Measurements from ENCODE around the gene BAIAP2L1. TPM values are rescaled to one million over a fixed set of nuclear protein-coding genes. Genes with fewer than 3 reads are reported as not detected.

The BAIAP2L1 gene
- polyA plus RNA-seq, 1 donor (not counting 4 experiments of a cell fraction or from before 2014, with no cell fraction given): 41.7 TPM

GRCh38 chr7:98374285-98374680 lies 26.6 kb downstream of the BAIAP2L1 start:
- Histone ChIP-seq H3K27ac (ENCODE audit: control insufficient read depth, insufficient read depth, low read length) (no peak overlapping the region), H3K27me3 (ENCODE audit: control insufficient read depth, extremely low read depth, insufficient read depth, low read length) (no peaks in the 10 kb centered on the region), H2AFZ (ENCODE audit: control insufficient read depth, low read length) (no peak overlapping the region), H3K4me1 (ENCODE audit: control insufficient read depth, extremely low read depth, insufficient read depth, low read length) (peaks cover 28% of the 10 kb centered on the region), H3K9me3 (ENCODE audit: control insufficient read depth, low read depth, low read length) (no peaks in the 10 kb centered on the region), H3K9ac (ENCODE audit: control insufficient read depth, extremely low read depth, insufficient read depth, low read length) (no peak overlapping the region), H3K36me3 (ENCODE audit: control insufficient read depth in 2 of 2, extremely low read depth in 1 of 2, insufficient read depth in 2 of 2, low read length in 2 of 2) (peaks cover 1 to 3% of the 10 kb centered on the region in 2 experiments), H4K20me1 (ENCODE audit: control insufficient read depth, extremely low read depth, insufficient read depth, low read length) (peaks cover 4% of the 10 kb centered on the region), H3K4me2 (ENCODE audit: control insufficient read depth, extremely low read depth, insufficient read depth, low read depth, low read length) (no peak overlapping the region), H3K79me2 (ENCODE audit: control insufficient read depth, insufficient read depth, low read length) (peaks cover 73% of the 10 kb centered on the region), H3K9me1 (ENCODE audit: control insufficient read depth, extremely low read depth, insufficient read depth, low read length) (no peaks in the 10 kb centered on the region), H3K4me3 (ENCODE audit: control insufficient read depth in 2 of 3, extremely low read depth in 1 of 3, insufficient read depth in 2 of 3, low read depth in 1 of 3, low read length in 3 of 3) (no peak overlapping the region)
- TF ChIP-seq CTCF (optimal IDR thresholded peaks at IDR 0.05 in 1 of 3, IDR thresholded peaks at IDR 0.05 in 1 of 3, conservative IDR thresholded peaks at IDR 0.05 in 1 of 3; ENCODE audit: extremely low read depth in 1 of 3, insufficient read depth in 2 of 3, low read length in 3 of 3) (no peak), EZH2 (IDR thresholded peaks at IDR 0.05; ENCODE audit: low read length) (no peak)
- dilution Hi-C loops (cut with MboI; ENCODE audit: extremely low pct_ligation_motif_present, low sequenced_read_pairs): no loop called here
- FAIRE-seq (no peak), DNase-seq (ENCODE audit: low read depth, low spot score) (no peak)

GRCh38 chr7:98372993-98373392 lies 27.9 kb downstream of the BAIAP2L1 start:
- H3K4me3 ChIP-seq (ENCODE audit: control insufficient read depth in 2 of 3, extremely low read depth in 1 of 3, insufficient read depth in 2 of 3, low read depth in 1 of 3, low read length in 3 of 3): no peak overlapping the region
- FAIRE-seq (peak; percentile 82), DNase-seq (ENCODE audit: low read depth, low spot score) (peak; percentile 71)
- H3K4me1 ChIP-seq (ENCODE audit: control insufficient read depth, extremely low read depth, insufficient read depth, low read length): peaks cover 28% of the 10 kb centered on the region
- TF ChIP-seq EZH2 (IDR thresholded peaks at IDR 0.05; ENCODE audit: low read length): no peak
- no peak for TF ChIP-seq CTCF (optimal IDR thresholded peaks at IDR 0.05 in 1 of 3, IDR thresholded peaks at IDR 0.05 in 1 of 3, conservative IDR thresholded peaks at IDR 0.05 in 1 of 3; ENCODE audit: extremely low read depth in 1 of 3, insufficient read depth in 2 of 3, low read length in 3 of 3)
- peak overlapping the region; percentile 49 for H3K4me2 ChIP-seq (ENCODE audit: control insufficient read depth, extremely low read depth, insufficient read depth, low read depth, low read length)
- H3K27ac ChIP-seq (ENCODE audit: control insufficient read depth, insufficient read depth, low read length): peak overlapping the region; percentile 76
- H3K36me3 ChIP-seq (ENCODE audit: control insufficient read depth in 2 of 2, extremely low read depth in 1 of 2, insufficient read depth in 2 of 2, low read length in 2 of 2): peaks cover 0 to 2% of the 10 kb centered on the region in 2 experiments
- H3K79me2 ChIP-seq (ENCODE audit: control insufficient read depth, insufficient read depth, low read length): peaks cover 74% of the 10 kb centered on the region
- H2AFZ ChIP-seq (ENCODE audit: control insufficient read depth, low read length): no peak overlapping the region
- H3K9me3 ChIP-seq (ENCODE audit: control insufficient read depth, low read depth, low read length): no peaks in the 10 kb centered on the region
- dilution Hi-C loops (cut with MboI; ENCODE audit: extremely low pct_ligation_motif_present, low sequenced_read_pairs): no loop called here
- H3K27me3 ChIP-seq (ENCODE audit: control insufficient read depth, extremely low read depth, insufficient read depth, low read length): no peaks in the 10 kb centered on the region
- H3K9me1 ChIP-seq (ENCODE audit: control insufficient read depth, extremely low read depth, insufficient read depth, low read length): no peaks in the 10 kb centered on the region
- peaks cover under 1% of the 10 kb centered on the region for H4K20me1 ChIP-seq (ENCODE audit: control insufficient read depth, extremely low read depth, insufficient read depth, low read length)
- H3K9ac ChIP-seq (ENCODE audit: control insufficient read depth, extremely low read depth, insufficient read depth, low read length): no peak overlapping the region

All from keratinocyte (primary cell).